ENCODE results near the gene NKX2-4. TPM values are rescaled to one million over a fixed set of nuclear protein-coding genes. Genes with fewer than 3 reads are reported as not detected.

Gene NKX2-4
- polyA plus RNA-seq (2013) = not detected

DNA sequence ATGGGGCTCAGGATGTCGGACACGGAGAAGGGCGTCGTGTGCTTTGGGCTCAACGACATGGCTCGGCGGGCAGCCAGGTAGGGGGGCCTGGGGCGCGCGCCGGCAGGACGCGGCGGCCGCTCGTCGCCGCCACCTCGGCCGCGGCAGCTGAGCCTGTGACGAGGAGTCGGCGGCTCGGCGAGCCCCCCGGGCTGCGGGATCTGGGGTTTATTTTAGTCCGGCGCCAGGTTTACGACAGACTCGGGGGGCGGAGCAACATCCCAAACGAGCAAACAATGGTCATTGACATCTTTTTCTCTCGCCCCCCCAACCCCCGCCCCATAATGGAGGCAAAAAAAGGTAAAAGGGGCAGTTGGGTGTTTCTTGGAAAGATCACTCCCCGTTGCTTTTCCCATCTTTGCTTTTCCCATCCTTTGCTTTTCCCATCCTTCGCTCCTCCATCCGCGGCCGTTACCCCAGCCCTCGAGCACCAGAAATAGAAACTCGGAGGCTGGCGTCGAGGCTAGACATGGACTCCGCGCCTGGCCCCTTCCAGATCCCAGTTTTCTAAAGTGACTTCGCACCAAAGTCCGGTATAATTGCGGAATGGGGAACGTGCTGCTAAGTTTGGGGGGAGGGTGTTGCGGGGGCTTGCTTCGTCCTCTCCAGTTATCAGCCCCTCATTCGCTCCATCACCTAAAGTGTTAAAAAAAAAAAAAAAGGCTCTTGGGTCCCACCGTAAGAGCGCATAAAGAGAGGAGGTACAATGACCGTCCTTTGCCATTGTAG lies at the start of gene NKX2-4:
Gene NKX2-4 (minus strand): TSS at position 186 of the 768 bp plus-strand sequence. CDS start 127 bp downstream, at position 59.
- Histone ChIP-seq H3K36me3 (ENCODE audit: control insufficient read depth in 4 of 4, insufficient read depth in 4 of 4, low read length in 3 of 4) (no peaks in the 10 kb centered on the region), H3K9me3 (ENCODE audit: control extremely low read depth in 1 of 5, control insufficient read depth in 4 of 5, insufficient read depth in 2 of 5, low read depth in 1 of 5, low read length in 4 of 5) (no peaks in the 10 kb centered on the region), H3K4me3 (ENCODE audit: control insufficient read depth in 1 of 7, extremely low read depth in 1 of 7, insufficient read depth in 4 of 7, low read depth in 2 of 7, low read length in 6 of 7) (peak within 1 kb of the TSS in 2 of 7 experiments; percentile 4 to 28), H3K27ac (ENCODE audit: insufficient read depth in 1 of 2, low read depth in 1 of 2, low read length in 2 of 2, poor library complexity in 1 of 2, severe bottlenecking in 2 of 2) (no peak within 1 kb of the TSS), H3K4me1 (ENCODE audit: control extremely low read depth in 1 of 4, control insufficient read depth in 4 of 4, insufficient read depth in 4 of 4, low read length in 3 of 4) (peaks cover 0 to 16% (median 13%) of the 10 kb centered on the region in 4 experiments), H3K27me3 (replicated peaks in 2 of 5; ENCODE audit: control insufficient read depth in 4 of 5, insufficient read depth in 5 of 5, low read length in 4 of 5) (peaks cover 21 to 99% (median 73%) of the 10 kb centered on the region in 5 experiments)
- peak in 1 of 3 donors; percentile 24 for DNase-seq
- POLR2A ChIA-PET = no interaction called here
- 7% methylated on average over 52 of the region's 57 CpGs for WGBS (ENCODE audit: insufficient coverage)
- CTCF ChIA-PET = no interaction called here

DNA sequence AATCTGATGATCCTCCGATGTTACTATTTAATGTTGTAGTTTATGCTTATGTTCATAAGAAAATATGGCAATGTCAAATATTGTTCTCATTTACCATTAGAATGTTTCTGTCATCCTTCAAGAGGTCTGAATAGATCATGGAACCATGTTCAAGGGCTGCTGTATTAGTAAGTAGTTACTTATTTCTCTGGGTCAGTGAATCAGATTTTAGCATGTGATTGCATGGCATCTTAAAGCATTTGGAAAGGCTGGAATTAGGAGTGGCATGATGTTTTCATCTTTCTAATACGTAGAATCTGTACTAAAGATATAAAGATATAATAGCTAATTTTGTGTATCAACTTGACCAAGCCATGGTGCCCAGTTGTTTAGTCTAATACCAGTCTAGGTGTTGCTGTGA lies 40.5 kb upstream of the NKX2-4 start:
- POLR2A ChIA-PET = no interaction called here
- H3K4me1 ChIP-seq (ENCODE audit: control extremely low read depth in 1 of 4, control insufficient read depth in 4 of 4, insufficient read depth in 4 of 4, low read length in 3 of 4) = no peaks in the 10 kb centered on the region
- no peak overlapping the region for H3K4me3 ChIP-seq (ENCODE audit: control insufficient read depth in 1 of 7, extremely low read depth in 1 of 7, insufficient read depth in 4 of 7, low read depth in 2 of 7, low read length in 6 of 7)
- H3K27me3 ChIP-seq (replicated peaks in 2 of 5; ENCODE audit: control insufficient read depth in 4 of 5, insufficient read depth in 5 of 5, low read length in 4 of 5) = peaks cover 6 to 38% (median 10%) of the 10 kb centered on the region in 5 experiments
- no peak overlapping the region for H3K27ac ChIP-seq (ENCODE audit: insufficient read depth in 1 of 2, low read depth in 1 of 2, low read length in 2 of 2, poor library complexity in 1 of 2, severe bottlenecking in 2 of 2)
- no peaks in the 10 kb centered on the region for H3K36me3 ChIP-seq (ENCODE audit: control insufficient read depth in 4 of 4, insufficient read depth in 4 of 4, low read length in 3 of 4)
- CTCF ChIA-PET = no interaction called here
- no CpG with 5 or more reads among the region's 2 CpGs for WGBS (ENCODE audit: insufficient coverage)
- DNase-seq = no peak
- H3K9me3 ChIP-seq (ENCODE audit: control extremely low read depth in 1 of 5, control insufficient read depth in 4 of 5, insufficient read depth in 2 of 5, low read depth in 1 of 5, low read length in 4 of 5) = no peaks in the 10 kb centered on the region

DNA sequence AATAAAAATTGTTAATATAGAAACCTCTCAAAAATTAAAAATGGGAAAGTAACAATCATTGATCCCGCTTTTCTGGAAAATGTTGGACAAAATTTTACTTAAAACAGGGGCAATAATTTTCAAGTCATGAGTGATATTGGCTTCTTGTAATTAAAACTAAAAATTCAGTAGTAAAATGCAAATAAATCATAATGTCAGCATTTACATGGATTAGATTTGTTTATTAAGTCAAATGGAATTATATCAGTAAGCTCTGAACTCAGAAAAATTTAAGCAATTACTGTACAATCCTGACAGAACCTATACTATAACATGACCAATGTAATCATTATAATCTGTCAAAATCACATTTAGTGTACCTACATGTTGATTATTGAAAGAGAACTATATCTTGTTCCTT lies 39.9 kb upstream of the NKX2-4 start:
- no peaks in the 10 kb centered on the region for H3K4me1 ChIP-seq (ENCODE audit: control extremely low read depth in 1 of 4, control insufficient read depth in 4 of 4, insufficient read depth in 4 of 4, low read length in 3 of 4)
- H3K4me3 ChIP-seq (ENCODE audit: control insufficient read depth in 1 of 7, extremely low read depth in 1 of 7, insufficient read depth in 4 of 7, low read depth in 2 of 7, low read length in 6 of 7) = no peak overlapping the region
- DNase-seq = no peak
- ChIA-PET POLR2A (no interaction called here), CTCF (no interaction called here)
- H3K27ac ChIP-seq (ENCODE audit: insufficient read depth in 1 of 2, low read depth in 1 of 2, low read length in 2 of 2, poor library complexity in 1 of 2, severe bottlenecking in 2 of 2) = no peak overlapping the region
- no peaks in the 10 kb centered on the region for H3K36me3 ChIP-seq (ENCODE audit: control insufficient read depth in 4 of 4, insufficient read depth in 4 of 4, low read length in 3 of 4)
- WGBS (ENCODE audit: insufficient coverage) = no CpG with 5 or more reads among the region's 1 CpG
- H3K9me3 ChIP-seq (ENCODE audit: control extremely low read depth in 1 of 5, control insufficient read depth in 4 of 5, insufficient read depth in 2 of 5, low read depth in 1 of 5, low read length in 4 of 5) = no peaks in the 10 kb centered on the region
- H3K27me3 ChIP-seq (replicated peaks in 2 of 5; ENCODE audit: control insufficient read depth in 4 of 5, insufficient read depth in 5 of 5, low read length in 4 of 5) = peaks cover 4 to 41% (median 8%) of the 10 kb centered on the region in 5 experiments

DNA sequence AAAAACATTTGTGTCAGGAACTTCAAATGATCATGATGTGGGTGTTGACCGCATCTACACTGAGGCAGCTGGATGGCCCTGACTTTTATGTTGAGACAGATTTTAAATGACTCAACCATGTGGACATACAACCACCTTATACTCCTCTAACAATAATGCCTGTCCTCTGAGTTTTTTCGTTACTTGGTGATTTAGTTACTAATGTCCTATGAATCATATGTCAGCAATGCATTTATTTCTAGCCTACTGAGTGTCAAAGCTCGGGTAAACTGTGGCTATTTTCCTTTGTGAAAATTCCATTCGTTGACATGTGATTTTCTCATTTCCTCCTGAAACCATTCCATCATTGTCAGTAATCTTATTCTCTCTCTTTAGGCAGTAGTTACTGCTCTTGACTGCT lies 38.9 kb upstream of the NKX2-4 start:
- WGBS (ENCODE audit: insufficient coverage) = 69% methylated on average over 2 of the region's 4 CpGs
- POLR2A ChIA-PET = no interaction called here
- CTCF ChIA-PET = no interaction called here

DNA sequence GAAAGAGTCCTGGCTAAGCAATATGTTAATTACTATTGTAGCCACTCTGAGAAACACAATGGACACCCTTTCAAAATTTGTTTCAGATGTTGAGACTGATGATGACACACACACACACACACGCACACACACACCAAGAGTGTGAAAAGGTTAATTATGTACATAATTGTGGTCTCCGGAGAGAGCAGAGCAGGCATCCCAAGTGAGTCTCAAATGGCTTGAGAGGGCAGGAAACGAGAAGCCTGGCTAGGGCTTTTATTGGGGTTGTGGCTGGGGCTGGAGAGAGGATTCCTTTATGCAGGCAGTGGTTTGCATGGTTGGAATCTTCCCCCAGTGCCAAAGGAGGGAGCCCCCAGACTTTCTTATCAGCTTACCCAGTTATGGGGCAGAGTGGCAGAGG lies 38.2 kb upstream of the NKX2-4 start:
- H3K9me3 ChIP-seq (ENCODE audit: control extremely low read depth in 1 of 5, control insufficient read depth in 4 of 5, insufficient read depth in 2 of 5, low read depth in 1 of 5, low read length in 4 of 5) = no peaks in the 10 kb centered on the region
- no peaks in the 10 kb centered on the region for H3K4me1 ChIP-seq (ENCODE audit: control extremely low read depth in 1 of 4, control insufficient read depth in 4 of 4, insufficient read depth in 4 of 4, low read length in 3 of 4)
- no peaks in the 10 kb centered on the region for H3K36me3 ChIP-seq (ENCODE audit: control insufficient read depth in 4 of 4, insufficient read depth in 4 of 4, low read length in 3 of 4)
- no peak for DNase-seq
- peaks cover 5 to 34% (median 8%) of the 10 kb centered on the region in 5 experiments for H3K27me3 ChIP-seq (replicated peaks in 2 of 5; ENCODE audit: control insufficient read depth in 4 of 5, insufficient read depth in 5 of 5, low read length in 4 of 5)
- ChIA-PET CTCF (no interaction called here), POLR2A (no interaction called here)
- H3K27ac ChIP-seq (ENCODE audit: insufficient read depth in 1 of 2, low read depth in 1 of 2, low read length in 2 of 2, poor library complexity in 1 of 2, severe bottlenecking in 2 of 2) = no peak overlapping the region
- no peak overlapping the region for H3K4me3 ChIP-seq (ENCODE audit: control insufficient read depth in 1 of 7, extremely low read depth in 1 of 7, insufficient read depth in 4 of 7, low read depth in 2 of 7, low read length in 6 of 7)
- 29% methylated on average over 1 of the region's 3 CpGs for WGBS (ENCODE audit: insufficient coverage)

More for the DNA sequence above, 38.9 kb upstream of the NKX2-4 start:
- Histone ChIP-seq H3K9me3 (ENCODE audit: control extremely low read depth in 1 of 5, control insufficient read depth in 4 of 5, insufficient read depth in 2 of 5, low read depth in 1 of 5, low read length in 4 of 5) (no peaks in the 10 kb centered on the region), H3K4me3 (ENCODE audit: control insufficient read depth in 1 of 7, extremely low read depth in 1 of 7, insufficient read depth in 4 of 7, low read depth in 2 of 7, low read length in 6 of 7) (no peak overlapping the region), H3K27me3 (replicated peaks in 2 of 5; ENCODE audit: control insufficient read depth in 4 of 5, insufficient read depth in 5 of 5, low read length in 4 of 5) (peaks cover 4 to 35% (median 8%) of the 10 kb centered on the region in 5 experiments), H3K4me1 (ENCODE audit: control extremely low read depth in 1 of 4, control insufficient read depth in 4 of 4, insufficient read depth in 4 of 4, low read length in 3 of 4) (no peaks in the 10 kb centered on the region), H3K27ac (ENCODE audit: insufficient read depth in 1 of 2, low read depth in 1 of 2, low read length in 2 of 2, poor library complexity in 1 of 2, severe bottlenecking in 2 of 2) (no peak overlapping the region), H3K36me3 (ENCODE audit: control insufficient read depth in 4 of 4, insufficient read depth in 4 of 4, low read length in 3 of 4) (no peaks in the 10 kb centered on the region)
- DNase-seq = no peak

DNA sequence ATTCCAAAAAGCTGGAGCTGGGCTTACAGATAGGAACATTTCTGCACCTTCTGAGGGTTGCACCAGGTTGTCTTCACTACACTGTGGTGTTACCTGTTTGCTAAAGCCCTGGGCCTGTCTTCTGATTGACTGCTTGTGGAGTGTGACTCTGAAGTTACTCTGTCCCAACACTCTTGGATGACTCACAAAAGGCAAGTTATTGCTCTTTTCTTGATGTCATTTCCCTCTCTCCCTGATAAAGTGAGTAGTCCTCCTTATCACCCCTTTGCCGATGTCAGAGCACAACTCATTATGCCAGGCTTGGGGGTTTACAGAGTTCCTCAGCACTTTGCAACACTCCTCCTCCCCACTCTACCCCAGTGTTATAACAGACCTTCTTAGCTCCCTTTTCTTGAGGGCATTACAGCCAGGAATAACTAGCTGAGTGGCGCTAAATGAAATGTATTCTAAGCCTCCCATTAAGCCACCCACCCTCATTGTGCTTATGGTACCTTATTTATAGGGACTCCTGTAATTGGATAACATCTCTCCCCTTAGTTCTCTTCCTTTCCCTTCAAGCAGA lies 36.1 kb upstream of the NKX2-4 start:
- H3K36me3 ChIP-seq (ENCODE audit: control insufficient read depth in 4 of 4, insufficient read depth in 4 of 4, low read length in 3 of 4) = no peaks in the 10 kb centered on the region
- H3K4me3 ChIP-seq (ENCODE audit: control insufficient read depth in 1 of 7, extremely low read depth in 1 of 7, insufficient read depth in 4 of 7, low read depth in 2 of 7, low read length in 6 of 7) = no peak overlapping the region
- no peak overlapping the region for H3K27ac ChIP-seq (ENCODE audit: insufficient read depth in 1 of 2, low read depth in 1 of 2, low read length in 2 of 2, poor library complexity in 1 of 2, severe bottlenecking in 2 of 2)
- no peaks in the 10 kb centered on the region for H3K9me3 ChIP-seq (ENCODE audit: control extremely low read depth in 1 of 5, control insufficient read depth in 4 of 5, insufficient read depth in 2 of 5, low read depth in 1 of 5, low read length in 4 of 5)
- CTCF ChIA-PET = no interaction called here
- POLR2A ChIA-PET = no interaction called here
- 77% methylated on average over 2 of the region's 2 CpGs for WGBS (ENCODE audit: insufficient coverage)
- no peaks in the 10 kb centered on the region for H3K4me1 ChIP-seq (ENCODE audit: control extremely low read depth in 1 of 4, control insufficient read depth in 4 of 4, insufficient read depth in 4 of 4, low read length in 3 of 4)
- DNase-seq = peak in 1 of 3 donors; percentile 2
- H3K27me3 ChIP-seq (replicated peaks in 2 of 5; ENCODE audit: control insufficient read depth in 4 of 5, insufficient read depth in 5 of 5, low read length in 4 of 5) = peaks cover 7 to 37% (median 9%) of the 10 kb centered on the region in 5 experiments

DNA sequence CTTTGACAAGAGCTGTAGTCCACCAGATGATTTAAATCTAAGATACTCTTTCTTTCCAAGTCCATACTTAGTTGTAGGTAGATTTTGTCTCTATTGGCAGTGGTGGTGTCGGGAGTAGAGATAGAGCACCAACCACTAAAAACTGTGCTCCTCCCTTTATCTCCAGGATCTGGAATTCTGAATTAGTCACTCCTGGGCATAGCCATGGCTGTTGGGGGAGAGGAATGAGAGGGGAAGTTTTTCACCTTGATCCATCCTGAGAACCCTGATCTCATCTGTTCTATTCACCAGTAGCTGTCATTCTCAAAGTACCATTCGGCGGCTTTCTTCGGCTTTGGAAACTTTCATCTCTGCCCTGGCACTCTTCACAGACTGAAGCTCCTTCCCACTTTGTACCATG lies 35.6 kb upstream of the NKX2-4 start:
- 90% methylated on average over 3 of the region's 4 CpGs for WGBS (ENCODE audit: insufficient coverage)
- Histone ChIP-seq H3K9me3 (ENCODE audit: control extremely low read depth in 1 of 5, control insufficient read depth in 4 of 5, insufficient read depth in 2 of 5, low read depth in 1 of 5, low read length in 4 of 5) (no peaks in the 10 kb centered on the region), H3K27ac (ENCODE audit: insufficient read depth in 1 of 2, low read depth in 1 of 2, low read length in 2 of 2, poor library complexity in 1 of 2, severe bottlenecking in 2 of 2) (no peak overlapping the region), H3K4me3 (ENCODE audit: control insufficient read depth in 1 of 7, extremely low read depth in 1 of 7, insufficient read depth in 4 of 7, low read depth in 2 of 7, low read length in 6 of 7) (no peak overlapping the region), H3K27me3 (replicated peaks in 2 of 5; ENCODE audit: control insufficient read depth in 4 of 5, insufficient read depth in 5 of 5, low read length in 4 of 5) (peaks cover 7 to 38% (median 7%) of the 10 kb centered on the region in 5 experiments), H3K36me3 (ENCODE audit: control insufficient read depth in 4 of 4, insufficient read depth in 4 of 4, low read length in 3 of 4) (no peaks in the 10 kb centered on the region), H3K4me1 (ENCODE audit: control extremely low read depth in 1 of 4, control insufficient read depth in 4 of 4, insufficient read depth in 4 of 4, low read length in 3 of 4) (no peaks in the 10 kb centered on the region)
- POLR2A ChIA-PET = no interaction called here
- CTCF ChIA-PET = no interaction called here
- no peak for DNase-seq

All from common myeloid progenitor, CD34-positive (primary cell).